Measurements from ENCODE around the gene L3MBTL2.

- TF ChIP-seq CTCF (IDR thresholded peaks at IDR 0.05; ENCODE audit: low read length) (no peak), EZH2 (optimal IDR thresholded peaks at IDR 0.05; ENCODE audit: low read depth, low read length) (no peak)
Observed at GRCh38 chr22:41193829-41194228, 11.3 kb upstream of the L3MBTL2 start.

Data from MM.1S (cell line).